Activated B cell treated with CpG ODN at 0.5 μM for 24 hours (primary cell): ENCODE data around the gene STARD5. TPM values are rescaled to one million over a fixed set of nuclear protein-coding genes. Genes with fewer than 3 reads are reported as not detected.

Experiments used
- ATAC-seq: fragments of 200-7000 bp; cut with Tn5 transposase; one replicate; pipeline ENCODE4 v1.10.0; 2021; ENCODE audit warnings: low read depth, mild to moderate bottlenecking, moderate library complexity
- CTCF ChIA-PET: fragments of 350-600 bp; sonication (Branson Sonifier 250); formaldehyde crosslinking; loops from one replicate; lab custom pipeline; 2021; ENCODE audit warnings: antibody characterized with exemption; lab: Charles Lee
- POLR2A ChIA-PET: fragments of 350-600 bp; sonication (Branson Sonifier 250); formaldehyde crosslinking; loops from one replicate; lab custom pipeline; 2021; ENCODE audit warnings: antibody characterized with exemption; lab: Charles Lee
- DNase-seq: peaks from one replicate; pipeline ENCODE4 v3.0.0; 2022
- H3K27ac Mint-ChIP-seq: one replicate; pipeline ENCODE4 v1.8.0; 2020; ENCODE audit warnings: mixed read lengths
- H3K27me3 Mint-ChIP-seq: one replicate; pipeline ENCODE4 v1.8.0; 2021; ENCODE audit warnings: mixed read lengths
- H3K36me3 Mint-ChIP-seq: one replicate; pipeline ENCODE4 v1.8.0; 2021; ENCODE audit warnings: low read depth, mixed read lengths
- H3K4me1 Mint-ChIP-seq: one replicate; pipeline ENCODE4 v1.8.0; 2021; ENCODE audit warnings: mixed read lengths
- H3K4me3 Mint-ChIP-seq: one replicate; pipeline ENCODE4 v1.8.0; 2020; ENCODE audit warnings: mild to moderate bottlenecking, mixed read lengths
- H3K9me3 Mint-ChIP-seq: one replicate; pipeline ENCODE4 v1.8.0; 2020; ENCODE audit warnings: mixed read lengths
- CTCF ChIP-seq: fragments of 200-600 bp; IDR thresholded peaks from one replicate; pipeline ENCODE4 v1.8.0; 2022; ENCODE audit warnings: antibody characterized with exemption, mild to moderate bottlenecking
- intact Hi-C: fragments of 100-400 bp; cut with micrococcal nuclease; formaldehyde crosslinking; loops from one replicate; pipeline ENCODE4 v1.15.1; 2024
- total RNA-seq: library from RNA; stranded (reverse); gene quantifications from 2 replicates; pipeline ENCODE4 v1.2.3, GENCODE V29; 2022

Gene STARD5
- total RNA-seq, 1 donor from 2014 or later: 14.3 TPM

GRCh38 chr15:81297603-81298575 is 26.1 kb downstream of the STARD5 start:
- Mint-ChIP-seq H3K27ac (peak overlapping the region; percentile 99), H3K9me3 (no peaks in the 10 kb centered on the region), H3K27me3 (no peaks in the 10 kb centered on the region), H3K4me1 (peaks cover 98% of the 10 kb centered on the region), H3K36me3 (peaks cover 89% of the 10 kb centered on the region), H3K4me3 (peak overlapping the region; percentile 99)
- POLR2A ChIA-PET: interaction anchor here (1.0 to 14.9 kb wide), 9 partner anchors 2 to 298 kb away, joined by 3 to 631 read pairs (median 8); partner anchors contain the start of genes STARD5 and TLNRD1
- CTCF ChIA-PET: interaction anchor here (0.9 to 2.0 kb wide), 4 partner anchors 23 to 32 kb away, joined by 3 to 8 read pairs (median 6); no protein-coding TSS in a partner anchor
- intact Hi-C loops: loop anchor here (10.0 kb wide), 1 partner anchor 1323 kb away; the partner anchor contains the start of gene BCL2A1
- DNase-seq: no peak
- no peak for TF ChIP-seq CTCF
- no peak for ATAC-seq

GRCh38 chr15:81297147-81297572 is 26.8 kb downstream of the STARD5 start:
- intact Hi-C loops: loop anchor here (10.0 kb wide), 1 partner anchor 1322 kb away; the partner anchor contains the start of gene BCL2A1
- DNase-seq (no peak), ATAC-seq (no peak)
- Mint-ChIP-seq H3K9me3 (no peaks in the 10 kb centered on the region), H3K4me3 (peak overlapping the region; percentile 99), H3K4me1 (peaks cover 98% of the 10 kb centered on the region), H3K36me3 (peaks cover 86% of the 10 kb centered on the region), H3K27ac (peak overlapping the region; percentile 99), H3K27me3 (no peaks in the 10 kb centered on the region)
- ChIA-PET POLR2A (interaction anchor here (0.6 to 14.9 kb wide), 9 partner anchors 8 to 297 kb away, joined by 3 to 631 read pairs (median 7); partner anchors contain the start of genes STARD5 and TLNRD1), CTCF (interaction anchor here (0.8 to 2.0 kb wide), 7 partner anchors 11 to 32 kb away, joined by 3 to 8 read pairs (median 4); no protein-coding TSS in a partner anchor)
- TF ChIP-seq CTCF: no peak

- Mint-ChIP-seq H3K36me3 (peaks cover 81% of the 10 kb centered on the region), H3K4me3 (peak overlapping the region; percentile 99), H3K9me3 (no peaks in the 10 kb centered on the region), H3K4me1 (peaks cover 98% of the 10 kb centered on the region), H3K27me3 (no peaks in the 10 kb centered on the region), H3K27ac (peak overlapping the region; percentile 99)
- ChIA-PET CTCF (interaction anchor here (0.8 to 2.0 kb wide), 7 partner anchors 10 to 32 kb away, joined by 3 to 8 read pairs (median 4); no protein-coding TSS in a partner anchor), POLR2A (interaction anchor here (0.6 to 14.9 kb wide), 11 partner anchors 9 to 296 kb away, joined by 3 to 631 read pairs (median 4); partner anchors contain the start of genes STARD5 and TLNRD1)
- intact Hi-C loops: loop anchor here (1.0 to 10.0 kb wide), 2 partner anchors 10 to 1322 kb away; partner anchors contain the start of gene BCL2A1
- TF ChIP-seq CTCF: no peak
- DNase-seq: peak; percentile 56
- peak; percentile 32 for ATAC-seq
Measured at GRCh38 chr15:81296673-81297072, 27.3 kb downstream of the STARD5 start.

GRCh38 chr15:81296186-81296585 is 27.8 kb downstream of the STARD5 start:
- POLR2A ChIA-PET: interaction anchor here (0.6 to 14.9 kb wide), 11 partner anchors 9 to 296 kb away, joined by 4 to 631 read pairs (median 7); partner anchors contain the start of genes STARD5 and TLNRD1
- TF ChIP-seq CTCF: no peak
- Mint-ChIP-seq H3K36me3 (peaks cover 76% of the 10 kb centered on the region), H3K4me3 (peak overlapping the region; percentile 99), H3K4me1 (peaks cover 98% of the 10 kb centered on the region), H3K27me3 (no peaks in the 10 kb centered on the region), H3K27ac (peak overlapping the region; percentile 99), H3K9me3 (no peaks in the 10 kb centered on the region)
- DNase-seq (no peak), ATAC-seq (no peak)
- intact Hi-C loops: loop anchor here (1.0 to 10.0 kb wide), 2 partner anchors 10 to 1321 kb away; partner anchors contain the start of gene BCL2A1
- CTCF ChIA-PET: interaction anchor here (0.8 to 6.6 kb wide), 7 partner anchors 10 to 33 kb away, joined by 3 to 82 read pairs (median 4); no protein-coding TSS in a partner anchor
